DOHH2 (cell line): Measurements from ENCODE around the gene CHCHD4.
"Not testable (repeated sequence)": the region's sequence is repeated elsewhere in the genome, so short reads cannot be mapped to it uniquely, and the experiment has no call there.

Source experiments
- H3F3A ChIP-seq: fragments of 200-600 bp; sonication (generic), shearing (Covaris generic); 2 replicates; pipeline ENCODE4 v1.6.0; 2016; ENCODE audit warnings: antibody characterized with exemption, mild to moderate bottlenecking; ENCODE audit not compliant: control insufficient read depth, insufficient read depth
- H3K27ac ChIP-seq: fragments of 200-600 bp; sonication (generic); 2 replicates; pipeline ENCODE4 v1.5.1; 2014; ENCODE audit warnings: low read depth, mild to moderate bottlenecking, low read length, moderate library complexity
- H3K27me3 ChIP-seq: fragments of 200-600 bp; sonication (generic); 2 replicates; pipeline ENCODE4 v1.6.1; 2014; ENCODE audit warnings: mild to moderate bottlenecking, low read length, mixed read lengths; ENCODE audit not compliant: control insufficient read depth
- H3K36me3 ChIP-seq: fragments of 200-600 bp; sonication (generic); 2 replicates; pipeline ENCODE4 v1.6.1; 2014; ENCODE audit warnings: mild to moderate bottlenecking, low read length, moderate library complexity, mixed read lengths; ENCODE audit not compliant: control insufficient read depth
- H3K4me1 ChIP-seq: fragments of 200-600 bp; sonication (generic); 2 replicates; pipeline ENCODE4 v1.6.1; 2014; ENCODE audit warnings: mild to moderate bottlenecking, low read length, mixed read lengths; ENCODE audit not compliant: control insufficient read depth
- H3K4me2 ChIP-seq: fragments of 200-600 bp; sonication (generic); 2 replicates; pipeline ENCODE4 v1.6.0; 2014; ENCODE audit warnings: mild to moderate bottlenecking, low read length, moderate library complexity
- H3K4me3 ChIP-seq: fragments of 200-600 bp; sonication (generic); 2 replicates; pipeline ENCODE4 v1.5.1; 2014; ENCODE audit warnings: mild to moderate bottlenecking, low read length, mixed read lengths
- H3K79me2 ChIP-seq: fragments of 200-600 bp; sonication (generic); 2 replicates; pipeline ENCODE4 v1.6.1; 2014; ENCODE audit warnings: mild to moderate bottlenecking, low read length, mixed read lengths; ENCODE audit not compliant: control insufficient read depth
- H3K9me2 ChIP-seq: fragments of 200-600 bp; sonication (generic); replicated peaks from 2 replicates; pipeline ENCODE4 v1.6.1; 2014; ENCODE audit warnings: mild to moderate bottlenecking, low read length, mixed read lengths; ENCODE audit not compliant: control insufficient read depth
- H3K9me3 ChIP-seq: fragments of 200-600 bp; sonication (generic); 2 replicates; pipeline ENCODE4 v1.6.1; 2014; ENCODE audit warnings: antibody characterized with exemption, low read length, mixed read lengths; ENCODE audit not compliant: control insufficient read depth, insufficient read depth
- H4K20me1 ChIP-seq: fragments of 200-600 bp; sonication (generic); 2 replicates; pipeline ENCODE4 v1.6.0; 2014; ENCODE audit warnings: low read depth, mild to moderate bottlenecking, antibody characterized with exemption, low read length, moderate library complexity; ENCODE audit not compliant: control insufficient read depth, insufficient read depth
- CTCF ChIP-seq: fragments of 200-600 bp; sonication (generic); IDR thresholded peaks from one replicate; pipeline ENCODE4 v1.5.1; 2014; ENCODE audit warnings: antibody characterized with exemption, mild to moderate bottlenecking, low read depth, low read length; ENCODE audit not compliant: poor library complexity, severe bottlenecking
- EZH2phosphoT487 ChIP-seq: fragments of 200-600 bp; sonication (generic); IDR thresholded peaks from 2 replicates; pipeline ENCODE4 v1.6.1; 2017; ENCODE audit warnings: borderline replicate concordance, mild to moderate bottlenecking, antibody characterized with exemption, low read length, moderate library complexity, mixed read lengths

The CHCHD4 gene

GRCh38 chr3:14117468-14118399 lies 6.9 kb downstream of the CHCHD4 start:
- Histone ChIP-seq H3K36me3 (peaks cover 96% of the 10 kb centered on the region), H3K4me3 (no peak overlapping the region), H3K4me2 (no peak overlapping the region), H3K27ac (no peak overlapping the region), H4K20me1 (peaks cover 4% of the 10 kb centered on the region; the same call in 1 of the 2 replicates), H3F3A (no peaks in the 10 kb centered on the region), H3K4me1 (peaks cover 16% of the 10 kb centered on the region), H3K9me3 (no peaks in the 10 kb centered on the region), H3K27me3 (no peaks in the 10 kb centered on the region), H3K9me2 (no peaks in the 10 kb centered on the region), H3K79me2 (peaks cover 58% of the 10 kb centered on the region)
- TF ChIP-seq EZH2phosphoT487: no peak

- Histone ChIP-seq H3K36me3 (peaks cover 80% of the 10 kb centered on the region), H3K9me2 (no peaks in the 10 kb centered on the region), H4K20me1 (peaks cover 4% of the 10 kb centered on the region; the same call in 1 of the 2 replicates), H3K79me2 (peaks cover 21% of the 10 kb centered on the region), H3K4me3 (no peak overlapping the region), H3K27ac (no peak overlapping the region), H3K4me1 (no peaks in the 10 kb centered on the region), H3F3A (peaks cover 4% of the 10 kb centered on the region; the same call in 1 of the 2 replicates), H3K27me3 (no peaks in the 10 kb centered on the region), H3K4me2 (no peak overlapping the region), H3K9me3 (no peaks in the 10 kb centered on the region)
- TF ChIP-seq CTCF (peak; percentile 18), EZH2phosphoT487 (no peak)
These were observed 10.6 kb downstream of the CHCHD4 start for GRCh38 chr3:14113965-14114635.

GRCh38 chr3:14110699-14111098 lies 14.0 kb downstream of the CHCHD4 start:
- Histone ChIP-seq H3K4me3 (no peak overlapping the region), H3K27ac (no peak overlapping the region), H3K79me2 (no peaks in the 10 kb centered on the region), H3K4me2 (no peak overlapping the region), H4K20me1 (no peaks in the 10 kb centered on the region), H3F3A (peaks cover 4% of the 10 kb centered on the region; the same call in 1 of the 2 replicates), H3K4me1 (no peaks in the 10 kb centered on the region), H3K9me3 (no peaks in the 10 kb centered on the region), H3K36me3 (peaks cover 47% of the 10 kb centered on the region), H3K9me2 (no peaks in the 10 kb centered on the region), H3K27me3 (no peaks in the 10 kb centered on the region)
- TF ChIP-seq CTCF (no peak), EZH2phosphoT487 (no peak)

GRCh38 chr3:14109821-14110220 lies 14.8 kb downstream of the CHCHD4 start:
- not testable (repeated sequence) for H3K4me3 ChIP-seq, H3K4me2 ChIP-seq, H4K20me1 ChIP-seq, H3K9me2 ChIP-seq, H3K9me3 ChIP-seq, H3K79me2 ChIP-seq, H3K4me1 ChIP-seq, H3K27me3 ChIP-seq, H3K27ac ChIP-seq, H3F3A ChIP-seq
- peaks cover 38% of the 10 kb centered on the region for H3K36me3 ChIP-seq
